Measurements from ENCODE around the gene GCNT1. TPM values are rescaled to one million over a fixed set of nuclear protein-coding genes. Genes with fewer than 3 reads are reported as not detected.

GCNT1 gene
- total and polyA plus RNA-seq, 2 of the 4 experiments (the other 2 are of a cell fraction) = 12.5 to 46.6 TPM

GRCh38 chr9:76475686-76476085 lies 16.7 kb downstream of the GCNT1 start:
- Histone ChIP-seq H4K5ac (ENCODE audit: low read depth, low read length) (no peak overlapping the region), H3K9ac (ENCODE audit: low read depth, low read length) (no peak overlapping the region), H3K27me3 (ENCODE audit: control insufficient read depth, insufficient read depth, low read length) (no peaks in the 10 kb centered on the region), H2AFZ (replicated peaks; ENCODE audit: low read length, poor library complexity) (no peak overlapping the region), H3K14ac (replicated peaks; ENCODE audit: low read depth, low read length) (no peak overlapping the region), H3K4me3 (ENCODE audit: insufficient read depth, low read depth, low read length) (no peak overlapping the region), H2AK9ac (replicated peaks; ENCODE audit: low read depth, low read length, poor library complexity) (no peak overlapping the region), H3K23ac (ENCODE audit: low read depth, low read length) (no peak overlapping the region), H2BK20ac (ENCODE audit: low read depth, low read length) (no peak overlapping the region), H2BK5ac (ENCODE audit: low read depth, low read length, poor library complexity, severe bottlenecking) (no peak overlapping the region), H3K18ac (ENCODE audit: low read depth, low read length) (no peak overlapping the region), H4K8ac (ENCODE audit: low read depth in 2 of 2, low read length in 2 of 2) (no peak overlapping the region), H3K4me2 (ENCODE audit: low read depth, low read length) (no peak overlapping the region), H3K56ac (ENCODE audit: extremely low read depth, insufficient read depth, low read length) (no peak overlapping the region), H2BK15ac (ENCODE audit: low read depth, low read length) (no peak overlapping the region), H2BK120ac (ENCODE audit: low read depth, low read length) (no peak overlapping the region), H3K9me3 (ENCODE audit: control insufficient read depth, insufficient read depth, low read length) (no peaks in the 10 kb centered on the region; the same call in 1 of the 2 replicates), H4K91ac (ENCODE audit: insufficient read depth, low read depth, low read length) (no peak overlapping the region), H4K20me1 (ENCODE audit: insufficient read depth, low read length) (no peaks in the 10 kb centered on the region), H3K4ac (ENCODE audit: low read depth, low read length) (no peak overlapping the region), H3K9me1 (ENCODE audit: insufficient read depth, low read length) (no peaks in the 10 kb centered on the region), H2AK5ac (ENCODE audit: low read depth, low read length) (no peak overlapping the region), H3K36me3 (ENCODE audit: control insufficient read depth, insufficient read depth, low read length) (no peaks in the 10 kb centered on the region), H3K4me1 (ENCODE audit: control insufficient read depth, insufficient read depth, low read length) (no peaks in the 10 kb centered on the region), H3K79me1 (ENCODE audit: low read depth in 1 of 2, low read length in 2 of 2) (peaks cover 0 to 7% of the 10 kb centered on the region in 2 experiments; a peak in 2 of 4 replicates), H3K27ac (ENCODE audit: insufficient read depth, low read length) (no peak overlapping the region)
- ATAC-seq (ENCODE audit: low read depth) (no peak), DNase-seq (no peak)
- no TSS peak for BruUV-seq (replicated peaks)
- in situ Hi-C loops (cut with MboI; ENCODE audit: low sequenced_read_pairs) (no loop called here), intact Hi-C loops (cut with micrococcal nuclease) (loop anchor here (5.0 kb wide), 1 partner anchor 233 kb away; no protein-coding TSS in a partner anchor), dilution Hi-C loops (cut with HindIII; ENCODE audit: low sequenced_read_pairs, unreplicated experiment) (no loop called here)
- ChIA-PET CTCF (no interaction called here), POLR2A (ENCODE audit: unreplicated experiment) (interaction anchor here (0.6 kb wide), 1 partner anchor 81 kb away, joined by 5 read pairs; no protein-coding TSS in a partner anchor)
- WGBS, 2 experiments (ENCODE audit: extremely low coverage in 2 of 2, insufficient read length in 1 of 2) = 75% methylated on average over 3 of the region's 4 CpGs; no CpG with 5 or more reads in 1 of the 2 experiments
- TF ChIP-seq BHLHE40 (IDR thresholded peaks at IDR 0.05; ENCODE audit: low read depth, low read length) = no peak
- no peak for TF ChIP-seq MXI1 (IDR thresholded peaks at IDR 0.05; ENCODE audit: borderline replicate concordance, low read depth, low read length)
- no peak for TF ChIP-seq FOS (IDR thresholded peaks at IDR 0.05; ENCODE audit: low read depth, low read length)
- no peak for TF ChIP-seq CEBPB (IDR thresholded peaks at IDR 0.05; ENCODE audit: low read depth, low read length)
- no peak for TF ChIP-seq MAZ (IDR thresholded peaks at IDR 0.05; ENCODE audit: borderline replicate concordance, low read depth, low read length)
- TF ChIP-seq RAD21 (IDR thresholded peaks at IDR 0.05; ENCODE audit: low read length) = no peak
- TF ChIP-seq RFX5 (IDR thresholded peaks at IDR 0.05; ENCODE audit: low read depth, low read length) = no peak
- TF ChIP-seq SMC3 (IDR thresholded peaks at IDR 0.05; ENCODE audit: low read depth, low read length) = no peak
- TF ChIP-seq CHD1 (IDR thresholded peaks at IDR 0.05; ENCODE audit: low read depth, low read length) = no peak
- no peak for TF ChIP-seq CTCF (conservative IDR thresholded peaks at IDR 0.05; ENCODE audit: low read depth, low read length)
- TF ChIP-seq USF2 (IDR thresholded peaks at IDR 0.05; ENCODE audit: low read depth, low read length) = no peak
- no peak for TF ChIP-seq NFE2L2 (IDR thresholded peaks at IDR 0.05; ENCODE audit: low read depth, low read length)
- no peak for TF ChIP-seq MAFK (IDR thresholded peaks at IDR 0.05; ENCODE audit: low read depth, low read length)
- TF ChIP-seq RCOR1 (IDR thresholded peaks at IDR 0.05; ENCODE audit: insufficient replicate concordance, low read length) = no peak
